ENCODE measurements around the gene MMAB.

DNA sequence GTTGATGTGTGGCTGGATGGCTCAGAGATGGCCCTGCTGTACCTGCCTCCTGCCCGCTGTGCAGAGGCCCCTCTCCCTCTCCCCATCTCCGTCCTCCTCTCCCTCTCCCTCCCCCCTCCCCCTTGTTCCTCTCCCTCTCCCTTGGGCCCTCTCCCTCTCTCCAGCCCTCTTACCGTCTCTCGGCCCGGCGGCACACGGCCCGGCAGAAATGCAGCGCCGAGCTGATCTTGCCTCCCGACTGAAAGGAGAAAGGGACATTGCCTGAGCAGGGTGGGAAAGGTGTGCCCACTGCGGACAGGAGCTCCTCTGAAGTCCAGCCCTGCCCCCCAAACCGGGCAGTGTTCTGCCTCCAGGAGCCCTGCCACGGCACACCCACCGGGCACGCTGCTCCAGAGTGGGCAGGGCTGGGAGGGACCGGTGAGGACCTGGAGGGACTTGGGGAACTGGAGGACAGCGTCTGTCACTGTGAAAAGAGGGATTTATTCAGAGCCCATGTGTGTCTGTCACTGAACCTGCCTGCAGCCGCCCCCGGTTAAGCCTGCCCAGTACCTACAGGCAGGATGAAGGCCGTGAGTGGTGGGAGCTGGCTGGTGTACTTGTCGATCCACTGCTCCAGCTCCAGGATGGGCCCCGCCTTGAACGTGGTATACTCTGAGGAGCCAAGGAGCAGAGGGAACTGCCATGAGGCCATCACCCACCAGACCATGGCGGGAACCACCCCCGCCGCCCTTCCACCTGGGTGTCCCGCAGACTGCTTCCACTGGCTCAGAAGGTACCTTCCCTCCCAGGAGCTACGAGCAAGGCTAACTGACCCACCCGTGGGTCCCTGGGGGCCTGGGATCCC lies 12.2 kb downstream of the MMAB start:
- TF ChIP-seq, protein P1, sequence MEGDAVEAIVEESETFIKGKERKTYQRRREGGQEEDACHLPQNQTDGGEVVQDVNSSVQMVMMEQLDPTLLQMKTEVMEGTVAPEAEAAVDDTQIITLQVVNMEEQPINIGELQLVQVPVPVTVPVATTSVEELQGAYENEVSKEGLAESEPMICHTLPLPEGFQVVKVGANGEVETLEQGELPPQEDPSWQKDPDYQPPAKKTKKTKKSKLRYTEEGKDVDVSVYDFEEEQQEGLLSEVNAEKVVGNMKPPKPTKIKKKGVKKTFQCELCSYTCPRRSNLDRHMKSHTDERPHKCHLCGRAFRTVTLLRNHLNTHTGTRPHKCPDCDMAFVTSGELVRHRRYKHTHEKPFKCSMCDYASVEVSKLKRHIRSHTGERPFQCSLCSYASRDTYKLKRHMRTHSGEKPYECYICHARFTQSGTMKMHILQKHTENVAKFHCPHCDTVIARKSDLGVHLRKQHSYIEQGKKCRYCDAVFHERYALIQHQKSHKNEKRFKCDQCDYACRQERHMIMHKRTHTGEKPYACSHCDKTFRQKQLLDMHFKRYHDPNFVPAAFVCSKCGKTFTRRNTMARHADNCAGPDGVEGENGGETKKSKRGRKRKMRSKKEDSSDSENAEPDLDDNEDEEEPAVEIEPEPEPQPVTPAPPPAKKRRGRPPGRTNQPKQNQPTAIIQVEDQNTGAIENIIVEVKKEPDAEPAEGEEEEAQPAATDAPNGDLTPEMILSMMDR (IDR thresholded peaks at IDR 0.05), result no peak
- no peak for TF ChIP-seq POLR2AphosphoS5 (IDR thresholded peaks at IDR 0.05)

Data from gastroesophageal sphincter (tissue), 3 donors.